ENCODE measurements around the gene FAM153A.
"Not testable (repeated sequence)": the region's sequence is repeated elsewhere in the genome, so short reads cannot be mapped to it uniquely, and the experiment has no call there.

The FAM153A gene

GRCh38 chr5:177724858-177725257 is 57.8 kb downstream of the FAM153A start:
- DNase-seq (ENCODE audit: low read depth in 2 of 2): not testable (repeated sequence)

- not testable (repeated sequence) for DNase-seq (ENCODE audit: low read depth in 2 of 2)
Observed at GRCh38 chr5:177723831-177724485, 58.7 kb downstream of the FAM153A start.

GRCh38 chr5:177722829-177723228 is 59.9 kb downstream of the FAM153A start:
- not testable (repeated sequence) for DNase-seq (ENCODE audit: low read depth in 2 of 2)

- not testable (repeated sequence) for DNase-seq (ENCODE audit: low read depth in 2 of 2)
Observed at GRCh38 chr5:177719989-177720388, 62.7 kb downstream of the FAM153A start.

GRCh38 chr5:177715423-177715822 is 67.3 kb downstream of the FAM153A start:
- DNase-seq (ENCODE audit: low read depth in 2 of 2): not testable (repeated sequence)

GRCh38 chr5:177696100-177696499 is 86.6 kb downstream of the FAM153A start:
- not testable (repeated sequence) for DNase-seq (ENCODE audit: low read depth in 2 of 2)

GRCh38 chr5:177695356-177695930 is 87.3 kb downstream of the FAM153A start:
- DNase-seq (ENCODE audit: low read depth in 2 of 2): not testable (repeated sequence)

GRCh38 chr5:177694518-177694835 is 88.2 kb downstream of the FAM153A start:
- not testable (repeated sequence) for DNase-seq (ENCODE audit: low read depth in 2 of 2)

- not testable (repeated sequence) for DNase-seq (ENCODE audit: low read depth in 2 of 2)
Observed at GRCh38 chr5:177693671-177694517, 88.8 kb downstream of the FAM153A start.

GRCh38 chr5:177692969-177693368 is 89.7 kb downstream of the FAM153A start:
- not testable (repeated sequence) for DNase-seq (ENCODE audit: low read depth in 2 of 2)

GRCh38 chr5:177692507-177692906 is 90.2 kb downstream of the FAM153A start:
- DNase-seq (ENCODE audit: low read depth in 2 of 2): not testable (repeated sequence)

GRCh38 chr5:177689011-177689610 is 93.6 kb downstream of the FAM153A start:
- not testable (repeated sequence) for DNase-seq (ENCODE audit: low read depth in 2 of 2)

- not testable (repeated sequence) for DNase-seq (ENCODE audit: low read depth in 2 of 2)
Observed at GRCh38 chr5:177688091-177688490, 94.6 kb downstream of the FAM153A start.

GRCh38 chr5:177681920-177682319 is 100.8 kb downstream of the FAM153A start:
- DNase-seq (ENCODE audit: low read depth in 2 of 2): not testable (repeated sequence)
